HepG2 (cell line): ENCODE results near the gene LIN28B. TPM values are rescaled to one million over a fixed set of nuclear protein-coding genes. Genes with fewer than 3 reads are reported as not detected.

Source experiments
- ATAC-seq: fragments of 200-7000 bp; cut with Tn5 transposase; 3 replicates; pipeline ENCODE4 v1.9.1; 2020; ENCODE audit warnings: mild to moderate bottlenecking, moderate library complexity
- BruUV-seq: library from RNA; stranded (reverse); fragments of 400-500 nt; replicated peaks from 2 replicates; lab custom pipeline; 2021; lab: Mats Ljungman, UMichigan
- CTCF ChIA-PET: fragments of 300-600 bp; formaldehyde crosslinking; extraction: SDS; loops from one replicate; lab custom pipeline; 2021; ENCODE audit warnings: low total read pairs, inconsistent platforms, low intra/inter-chr PET ratio; lab: Yijun Ruan, JAX
- POLR2A ChIA-PET: fragments of 350-600 bp; sonication (Branson Sonifier 250); formaldehyde crosslinking; loops from one replicate; lab custom pipeline; 2020; ENCODE audit warnings: antibody characterized with exemption, inconsistent platforms; lab: Yijun Ruan, JAX
- DNase-seq: peaks from one replicate; pipeline ENCODE4 v3.0.0-alpha.2; 2015; ENCODE audit warnings: low spot score
- FAIRE-seq: peaks from 3 replicates; lab custom pipeline; 2011; peaks lifted over from hg19 to GRCh38; lab: Jason Lieb, UNC
- H2AFZ ChIP-seq: one replicate; pipeline ENCODE4 v1.6.1; 2011; ENCODE audit warnings: low read length, inconsistent platforms
- H3K27ac ChIP-seq: fragments of 300-600 bp; 3 replicates; pipeline ENCODE4 v1.8.0; 2011; ENCODE audit warnings: mixed run types, mild to moderate bottlenecking, mixed read lengths, low read length, inconsistent platforms; ENCODE audit not compliant: insufficient read depth; ENCODE audit errors: extremely low read length
- H3K27me3 ChIP-seq, 2 experiments: fragments of 200-600 bp in 1 of 2; 2 replicates in 1 of 2; 3 replicates in 1 of 2; pipeline versions ENCODE4 v1.6.0 to v1.8.0; 2011; ENCODE audit warnings: low read length in 2 of 2, mild to moderate bottlenecking in 2 of 2, moderate library complexity in 2 of 2, inconsistent platforms in 1 of 2; ENCODE audit not compliant: insufficient read depth in 2 of 2, control insufficient read depth in 1 of 2
- H3K36me3 ChIP-seq, 2 experiments: fragments of 200-600 bp in 1 of 2; replicated peaks in 1 of 2; 2 replicates in 1 of 2; 3 replicates in 1 of 2; pipeline versions ENCODE4 v1.5.1 to v1.8.0; 2011; ENCODE audit warnings: low read length in 2 of 2, inconsistent platforms in 1 of 2; ENCODE audit not compliant: insufficient read depth in 2 of 2, control insufficient read depth in 1 of 2
- H3K4me1 ChIP-seq: 2 replicates; pipeline ENCODE4 v1.5.1; 2012; ENCODE audit warnings: low read length, inconsistent platforms; ENCODE audit not compliant: insufficient read depth
- H3K4me2 ChIP-seq: 2 replicates; pipeline ENCODE4 v1.6.0; 2011; ENCODE audit warnings: low read depth, low read length, inconsistent platforms
- H3K4me3 ChIP-seq, 3 experiments: fragments of 200-600 bp in 1 of 3; sonication (generic), shearing (Covaris generic) in 1 of 3; replicated peaks in 1 of 3; 2 replicates each; pipeline ENCODE4 v1.5.1; 2011 to 2016; ENCODE audit warnings: low read length in 3 of 3, inconsistent platforms in 2 of 3, low read depth in 2 of 3, mild to moderate bottlenecking in 2 of 3, control low read depth in 1 of 3, mixed read lengths in 1 of 3; ENCODE audit not compliant: insufficient read depth in 1 of 3
- H3K79me2 ChIP-seq: one replicate; pipeline ENCODE4 v1.6.1; 2011; ENCODE audit warnings: low read length, inconsistent platforms; ENCODE audit not compliant: insufficient read depth
- H3K9ac ChIP-seq: 2 replicates; pipeline ENCODE4 v1.6.0; 2011; ENCODE audit warnings: mild to moderate bottlenecking, low read depth, low read length, inconsistent platforms; ENCODE audit not compliant: insufficient read depth
- H3K9me3 ChIP-seq: 2 replicates; pipeline ENCODE4 v1.5.1; 2012; ENCODE audit warnings: mild to moderate bottlenecking, low read length
- H4K20me1 ChIP-seq: 2 replicates; pipeline ENCODE4 v1.6.0; 2011; ENCODE audit warnings: inconsistent platforms, mild to moderate bottlenecking, low read length, moderate library complexity; ENCODE audit not compliant: insufficient read depth
- ARNT2 ChIP-seq: sonication (generic); formaldehyde crosslinking; IDR thresholded peaks from 2 replicates; pipeline ENCODE4 v1.8.0; 2022; ENCODE audit warnings: mild to moderate bottlenecking, low read depth, missing genetic modification reagents, moderate library complexity
- CC2D1A ChIP-seq: sonication (generic); formaldehyde crosslinking; IDR thresholded peaks from 2 replicates; pipeline ENCODE4 v1.8.1; 2023; ENCODE audit warnings: mild to moderate bottlenecking, missing genetic modification reagents
- CCDC6 ChIP-seq: sonication (generic); formaldehyde crosslinking; IDR thresholded peaks from 2 replicates; pipeline ENCODE4 v1.8.1; 2022; ENCODE audit warnings: mild to moderate bottlenecking, missing genetic modification reagents, moderate library complexity
- CHD2 ChIP-seq: IDR thresholded peaks from 2 replicates; pipeline ENCODE4 v1.6.1; 2011; ENCODE audit warnings: low read depth, low read length, improper control_type of control experiment
- HDAC6 ChIP-seq: fragments of 200-600 bp; sonication (generic); IDR thresholded peaks from 2 replicates; pipeline ENCODE4 v1.7.0; 2017; ENCODE audit warnings: mild to moderate bottlenecking, antibody characterized with exemption, low read length, low read depth
- NFATC3 ChIP-seq: sonication (generic); formaldehyde crosslinking; IDR thresholded peaks from 2 replicates; pipeline ENCODE4 v1.5.1; 2020; ENCODE audit warnings: mild to moderate bottlenecking, missing genetic modification reagents
- PAX8 ChIP-seq: sonication (generic); formaldehyde crosslinking; IDR thresholded peaks from 2 replicates; pipeline ENCODE4 v1.8.0; 2022; ENCODE audit warnings: mild to moderate bottlenecking, missing genetic modification reagents, borderline replicate concordance
- RFX5 ChIP-seq: IDR thresholded peaks from 2 replicates; pipeline ENCODE4 v1.6.1; 2011; ENCODE audit warnings: low read depth, low read length, improper control_type of control experiment
- TCF12 ChIP-seq, 2 experiments: fragments of 450-650 bp in 1 of 2; sonication (generic) in 1 of 2; formaldehyde crosslinking in 1 of 2; IDR thresholded peaks; 2 replicates each; pipeline versions ENCODE4 v1.6.1 to v1.8.0; 2017 to 2022; ENCODE audit warnings: antibody characterized with exemption in 1 of 2, mild to moderate bottlenecking in 1 of 2, missing genetic modification reagents in 1 of 2, moderate library complexity in 1 of 2
- ZNF367 ChIP-seq: sonication (generic); formaldehyde crosslinking; IDR thresholded peaks from 2 replicates; pipeline ENCODE4 v1.4.0; 2020; ENCODE audit warnings: missing genetic modification reagents, borderline replicate concordance
- ZNF572 ChIP-seq: sonication (generic); formaldehyde crosslinking; IDR thresholded peaks from 2 replicates; pipeline ENCODE4 v1.5.1; 2020; ENCODE audit warnings: mild to moderate bottlenecking, missing genetic modification reagents
- ZNF782 ChIP-seq: sonication (generic); formaldehyde crosslinking; IDR thresholded peaks from 2 replicates; pipeline ENCODE4 v1.4.0; 2020; ENCODE audit warnings: missing genetic modification reagents, mild to moderate bottlenecking, borderline replicate concordance
- WGBS: methylation state at CpG from one replicate; pipeline ENCODE4 v1.1.6; 2017; ENCODE audit warnings: low lambda C conversion rate; 5-methylcytosine and 5-hydroxymethylcytosine counted together
- in situ Hi-C: cut with HindIII; loops from 2 replicates; pipeline ENCODE4 v1.10.0; 2017; ENCODE audit warnings: low pct_unique_long_range_greater_than_20kb; ENCODE audit not compliant: extremely low pct_ligation_motif_present
- intact Hi-C: fragments of 100-400 bp; cut with micrococcal nuclease; formaldehyde crosslinking; loops from one replicate; pipeline ENCODE4 v1.10.0; 2022; ENCODE audit not compliant: unreplicated experiment
- polyA plus RNA-seq, 8 experiments: library from polyadenylated mRNA; depleted of rRNA in 3 of 8; stranded (reverse) in 7 of 8; unstranded in 1 of 8; fragments of >200 nt; fragmentation: Illumina TruSeq in 4 of 8; extraction: Trizol in 4 of 8; gene quantifications; 2 replicates each; pipeline versions ENCODE4 v1.2.1 to v1.2.3, GENCODE V29; 2011 to 2016; ENCODE audit warnings: low read depth in 4 of 8, missing spikeins in 1 of 8, mixed read lengths in 1 of 8; ENCODE audit not compliant: insufficient read depth in 1 of 8
- total RNA-seq, 5 experiments: library from RNA; depleted of rRNA; stranded (reverse); fragments of >200 nt; fragmentation: Illumina TruSeq; extraction: Trizol; gene quantifications; 2 replicates each; pipeline ENCODE4 v1.2.3, GENCODE V29; 2016; ENCODE audit warnings: low read depth in 1 of 5
- TF ChIP-seq, protein P1 (sequence below): sonication (generic); formaldehyde crosslinking; IDR thresholded peaks from 2 replicates; pipeline ENCODE4 v1.4.0; 2020; ENCODE audit warnings: missing genetic modification reagents
- TF ChIP-seq, protein P2 (sequence below): sonication (generic); formaldehyde crosslinking; IDR thresholded peaks from 2 replicates; pipeline ENCODE4 v1.9.0; 2022; ENCODE audit warnings: missing genetic modification reagents, mild to moderate bottlenecking, borderline replicate concordance
- TF ChIP-seq, protein P3 (sequence below): IDR thresholded peaks from 2 replicates; pipeline ENCODE4 v1.6.1; 2016; ENCODE audit warnings: missing genetic modification reagents, missing compliant biosample characterization
- TF ChIP-seq, protein P4 (sequence below): sonication (generic); formaldehyde crosslinking; IDR thresholded peaks from 2 replicates; pipeline ENCODE4 v1.4.0; 2020; ENCODE audit warnings: mild to moderate bottlenecking, missing genetic modification reagents, borderline replicate concordance

LIN28B gene
- total and polyA plus RNA-seq, 2 of the 13 experiments (the other 11 are each of a cell fraction or from before 2014, with no cell fraction given): 14.5 to 56.8 TPM

DNA sequence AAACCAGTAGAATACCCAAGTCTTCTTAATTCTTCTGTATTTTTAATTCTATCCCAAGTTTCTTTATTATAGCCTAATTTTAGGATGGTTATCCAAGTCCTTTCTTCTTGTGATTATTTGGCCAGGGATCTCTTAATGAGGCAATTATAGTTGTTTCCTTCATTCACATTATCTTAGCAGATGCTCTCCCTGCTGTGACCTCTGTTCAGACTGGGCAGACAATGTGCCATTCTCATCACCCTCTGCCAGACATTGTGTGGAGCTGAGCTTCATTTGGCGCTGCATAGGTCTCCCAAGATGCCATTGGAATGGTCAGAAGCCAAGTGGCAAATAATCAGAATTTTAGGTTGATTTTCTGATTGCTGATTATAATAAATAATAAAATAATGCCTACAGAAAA is 79.4 kb downstream of the LIN28B start:
- ChIA-PET POLR2A (no interaction called here), CTCF (no interaction called here)
- Histone ChIP-seq H3K79me2 (peaks cover 1% of the 10 kb centered on the region), H3K9me3 (no peaks in the 10 kb centered on the region), H3K27me3 (no peaks in the 10 kb centered on the region; a peak in 1 of 5 replicates), H2AFZ (no peak overlapping the region), H3K4me3 (no peak overlapping the region), H3K4me1 (peaks cover 23% of the 10 kb centered on the region), H3K9ac (no peak overlapping the region), H3K27ac (no peak overlapping the region), H4K20me1 (no peaks in the 10 kb centered on the region), H3K36me3 (peaks cover 0 to 3% of the 10 kb centered on the region in 2 experiments; a peak in 1 of 5 replicates), H3K4me2 (no peak overlapping the region)
- in situ Hi-C loops (no loop called here), intact Hi-C loops (no loop called here)
- FAIRE-seq (no peak), ATAC-seq (no peak), DNase-seq (no peak)
- no TSS peak for BruUV-seq
- 96% methylated on average over 1 of the region's 1 CpG for WGBS
- TF ChIP-seq PAX8 (no peak), CHD2 (no peak), TCF12 (IDR thresholded peaks at IDR 0.05) (no peak), TCF12 (CRISPR knock-in tag; IDR thresholded peaks at IDR 0.05) (no peak), CCDC6 (CRISPR knock-in tag) (no peak), CC2D1A (CRISPR knock-in tag) (no peak), HDAC6 (no peak), ZNF367 (no peak), NFATC3 (no peak), ARNT2 (CRISPR knock-in tag) (no peak), RFX5 (no peak), ZNF782 (CRISPR knock-in tag) (no peak), ZNF572 (CRISPR knock-in tag) (no peak)
- TF ChIP-seq, protein P1, sequence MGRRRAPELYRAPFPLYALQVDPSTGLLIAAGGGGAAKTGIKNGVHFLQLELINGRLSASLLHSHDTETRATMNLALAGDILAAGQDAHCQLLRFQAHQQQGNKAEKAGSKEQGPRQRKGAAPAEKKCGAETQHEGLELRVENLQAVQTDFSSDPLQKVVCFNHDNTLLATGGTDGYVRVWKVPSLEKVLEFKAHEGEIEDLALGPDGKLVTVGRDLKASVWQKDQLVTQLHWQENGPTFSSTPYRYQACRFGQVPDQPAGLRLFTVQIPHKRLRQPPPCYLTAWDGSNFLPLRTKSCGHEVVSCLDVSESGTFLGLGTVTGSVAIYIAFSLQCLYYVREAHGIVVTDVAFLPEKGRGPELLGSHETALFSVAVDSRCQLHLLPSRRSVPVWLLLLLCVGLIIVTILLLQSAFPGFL: no peak
- TF ChIP-seq, protein P2, sequence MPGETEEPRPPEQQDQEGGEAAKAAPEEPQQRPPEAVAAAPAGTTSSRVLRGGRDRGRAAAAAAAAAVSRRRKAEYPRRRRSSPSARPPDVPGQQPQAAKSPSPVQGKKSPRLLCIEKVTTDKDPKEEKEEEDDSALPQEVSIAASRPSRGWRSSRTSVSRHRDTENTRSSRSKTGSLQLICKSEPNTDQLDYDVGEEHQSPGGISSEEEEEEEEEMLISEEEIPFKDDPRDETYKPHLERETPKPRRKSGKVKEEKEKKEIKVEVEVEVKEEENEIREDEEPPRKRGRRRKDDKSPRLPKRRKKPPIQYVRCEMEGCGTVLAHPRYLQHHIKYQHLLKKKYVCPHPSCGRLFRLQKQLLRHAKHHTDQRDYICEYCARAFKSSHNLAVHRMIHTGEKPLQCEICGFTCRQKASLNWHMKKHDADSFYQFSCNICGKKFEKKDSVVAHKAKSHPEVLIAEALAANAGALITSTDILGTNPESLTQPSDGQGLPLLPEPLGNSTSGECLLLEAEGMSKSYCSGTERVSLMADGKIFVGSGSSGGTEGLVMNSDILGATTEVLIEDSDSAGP: no peak
- TF ChIP-seq, protein P3, sequence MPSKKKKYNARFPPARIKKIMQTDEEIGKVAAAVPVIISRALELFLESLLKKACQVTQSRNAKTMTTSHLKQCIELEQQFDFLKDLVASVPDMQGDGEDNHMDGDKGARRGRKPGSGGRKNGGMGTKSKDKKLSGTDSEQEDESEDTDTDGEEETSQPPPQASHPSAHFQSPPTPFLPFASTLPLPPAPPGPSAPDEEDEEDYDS (CRISPR knock-in tag): no peak
- TF ChIP-seq, protein P4, sequence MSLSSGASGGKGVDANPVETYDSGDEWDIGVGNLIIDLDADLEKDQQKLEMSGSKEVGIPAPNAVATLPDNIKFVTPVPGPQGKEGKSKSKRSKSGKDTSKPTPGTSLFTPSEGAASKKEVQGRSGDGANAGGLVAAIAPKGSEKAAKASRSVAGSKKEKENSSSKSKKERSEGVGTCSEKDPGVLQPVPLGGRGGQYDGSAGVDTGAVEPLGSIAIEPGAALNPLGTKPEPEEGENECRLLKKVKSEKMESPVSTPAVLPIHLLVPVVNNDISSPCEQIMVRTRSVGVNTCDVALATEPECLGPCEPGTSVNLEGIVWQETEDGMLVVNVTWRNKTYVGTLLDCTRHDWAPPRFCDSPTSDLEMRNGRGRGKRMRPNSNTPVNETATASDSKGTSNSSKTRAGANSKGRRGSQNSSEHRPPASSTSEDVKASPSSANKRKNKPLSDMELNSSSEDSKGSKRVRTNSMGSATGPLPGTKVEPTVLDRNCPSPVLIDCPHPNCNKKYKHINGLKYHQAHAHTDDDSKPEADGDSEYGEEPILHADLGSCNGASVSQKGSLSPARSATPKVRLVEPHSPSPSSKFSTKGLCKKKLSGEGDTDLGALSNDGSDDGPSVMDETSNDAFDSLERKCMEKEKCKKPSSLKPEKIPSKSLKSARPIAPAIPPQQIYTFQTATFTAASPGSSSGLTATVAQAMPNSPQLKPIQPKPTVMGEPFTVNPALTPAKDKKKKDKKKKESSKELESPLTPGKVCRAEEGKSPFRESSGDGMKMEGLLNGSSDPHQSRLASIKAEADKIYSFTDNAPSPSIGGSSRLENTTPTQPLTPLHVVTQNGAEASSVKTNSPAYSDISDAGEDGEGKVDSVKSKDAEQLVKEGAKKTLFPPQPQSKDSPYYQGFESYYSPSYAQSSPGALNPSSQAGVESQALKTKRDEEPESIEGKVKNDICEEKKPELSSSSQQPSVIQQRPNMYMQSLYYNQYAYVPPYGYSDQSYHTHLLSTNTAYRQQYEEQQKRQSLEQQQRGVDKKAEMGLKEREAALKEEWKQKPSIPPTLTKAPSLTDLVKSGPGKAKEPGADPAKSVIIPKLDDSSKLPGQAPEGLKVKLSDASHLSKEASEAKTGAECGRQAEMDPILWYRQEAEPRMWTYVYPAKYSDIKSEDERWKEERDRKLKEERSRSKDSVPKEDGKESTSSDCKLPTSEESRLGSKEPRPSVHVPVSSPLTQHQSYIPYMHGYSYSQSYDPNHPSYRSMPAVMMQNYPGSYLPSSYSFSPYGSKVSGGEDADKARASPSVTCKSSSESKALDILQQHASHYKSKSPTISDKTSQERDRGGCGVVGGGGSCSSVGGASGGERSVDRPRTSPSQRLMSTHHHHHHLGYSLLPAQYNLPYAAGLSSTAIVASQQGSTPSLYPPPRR (CRISPR knock-in tag): no peak
